ENCODE results near the gene PBXIP1. TPM values are rescaled to one million over a fixed set of nuclear protein-coding genes. Genes with fewer than 3 reads are reported as not detected.

The PBXIP1 gene
- total RNA-seq, 1 experiment from 2014 or later = 11.3 TPM

- DNase-seq (ENCODE audit: unreplicated experiment) = no peak
- ChIA-PET CTCF (interaction anchor here (0.8 to 6.7 kb wide), 5 partner anchors 16 to 117 kb away, joined by 3 to 64 read pairs (median 18); partner anchors contain the start of genes LENEP and ZBTB7B), POLR2A (interaction anchor here (0.6 to 41.1 kb wide), 8 partner anchors 2 to 110 kb away, joined by 3 to 1917 read pairs (median 151); partner anchors contain the start of genes ADAM15, CKS1B, EFNA3 and FLAD1)
- Mint-ChIP-seq H3K4me3 (ENCODE audit: unreplicated experiment) (no peak overlapping the region), H3K27me3 (ENCODE audit: insufficient read depth, unreplicated experiment) (no peaks in the 10 kb centered on the region), H3K4me1 (ENCODE audit: insufficient read depth, unreplicated experiment) (peaks cover 54% of the 10 kb centered on the region), H3K27ac (ENCODE audit: low read depth, unreplicated experiment) (no peak overlapping the region), H3K36me3 (ENCODE audit: insufficient read depth, unreplicated experiment) (peaks cover 73% of the 10 kb centered on the region), H3K9me3 (ENCODE audit: unreplicated experiment) (no peaks in the 10 kb centered on the region)
- TF ChIP-seq, protein P1, sequence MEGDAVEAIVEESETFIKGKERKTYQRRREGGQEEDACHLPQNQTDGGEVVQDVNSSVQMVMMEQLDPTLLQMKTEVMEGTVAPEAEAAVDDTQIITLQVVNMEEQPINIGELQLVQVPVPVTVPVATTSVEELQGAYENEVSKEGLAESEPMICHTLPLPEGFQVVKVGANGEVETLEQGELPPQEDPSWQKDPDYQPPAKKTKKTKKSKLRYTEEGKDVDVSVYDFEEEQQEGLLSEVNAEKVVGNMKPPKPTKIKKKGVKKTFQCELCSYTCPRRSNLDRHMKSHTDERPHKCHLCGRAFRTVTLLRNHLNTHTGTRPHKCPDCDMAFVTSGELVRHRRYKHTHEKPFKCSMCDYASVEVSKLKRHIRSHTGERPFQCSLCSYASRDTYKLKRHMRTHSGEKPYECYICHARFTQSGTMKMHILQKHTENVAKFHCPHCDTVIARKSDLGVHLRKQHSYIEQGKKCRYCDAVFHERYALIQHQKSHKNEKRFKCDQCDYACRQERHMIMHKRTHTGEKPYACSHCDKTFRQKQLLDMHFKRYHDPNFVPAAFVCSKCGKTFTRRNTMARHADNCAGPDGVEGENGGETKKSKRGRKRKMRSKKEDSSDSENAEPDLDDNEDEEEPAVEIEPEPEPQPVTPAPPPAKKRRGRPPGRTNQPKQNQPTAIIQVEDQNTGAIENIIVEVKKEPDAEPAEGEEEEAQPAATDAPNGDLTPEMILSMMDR (IDR thresholded peaks at IDR 0.05; ENCODE audit: unreplicated experiment) = no peak
- intact Hi-C loops (cut with micrococcal nuclease) = no loop called here
- no TSS peak for BruUV-seq (replicated peaks)
These were observed 12.8 kb upstream of the PBXIP1 start for GRCh38 chr1:154968731-154969130.

DNA sequence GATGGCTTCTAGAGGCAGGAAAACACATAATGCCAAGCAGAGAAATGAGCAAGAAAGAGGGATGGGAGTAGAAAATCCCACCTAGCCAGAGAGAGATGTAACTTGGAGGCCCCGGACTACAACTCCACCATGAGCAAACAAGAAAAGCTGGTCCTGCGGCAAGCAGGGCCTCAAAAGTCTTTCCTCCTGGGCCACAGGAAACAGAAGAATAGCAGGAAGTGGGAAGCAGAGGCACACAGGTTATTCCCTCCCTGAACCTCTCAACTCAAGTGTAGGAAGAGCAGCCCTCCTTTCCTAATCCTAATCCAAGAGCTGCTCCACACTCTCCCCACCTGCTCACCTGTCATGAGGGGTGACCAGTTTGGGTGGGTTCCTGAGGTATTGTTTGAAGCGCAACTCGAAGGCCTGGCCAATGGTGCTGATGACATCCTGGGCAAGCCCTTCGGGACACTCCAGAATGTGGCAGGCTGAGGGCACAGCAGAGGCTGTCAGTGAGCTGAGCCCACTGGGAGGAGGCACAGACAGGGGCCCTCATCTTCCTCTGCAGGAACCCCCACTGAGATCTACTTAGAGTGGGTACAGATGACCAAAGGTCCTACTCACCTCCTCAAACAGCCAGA, 11.5 kb upstream of the PBXIP1 start:
- no peaks in the 10 kb centered on the region for H3K9me3 Mint-ChIP-seq (ENCODE audit: unreplicated experiment)
- H3K4me3 Mint-ChIP-seq (ENCODE audit: unreplicated experiment) = no peak overlapping the region
- BruUV-seq (replicated peaks) = no TSS peak
- no peak for DNase-seq (ENCODE audit: unreplicated experiment)
- H3K27ac Mint-ChIP-seq (ENCODE audit: low read depth, unreplicated experiment) = no peak overlapping the region
- peaks cover 86% of the 10 kb centered on the region for H3K36me3 Mint-ChIP-seq (ENCODE audit: insufficient read depth, unreplicated experiment)
- POLR2A ChIA-PET = interaction anchor here (0.7 to 39.6 kb wide), 4 partner anchors 9 to 45 kb away, joined by 3 to 1917 read pairs (median 74); partner anchors contain the start of genes CKS1B, FLAD1, LENEP and PMVK
- peaks cover 60% of the 10 kb centered on the region for H3K4me1 Mint-ChIP-seq (ENCODE audit: insufficient read depth, unreplicated experiment)
- intact Hi-C loops (cut with micrococcal nuclease) = no loop called here
- no peaks in the 10 kb centered on the region for H3K27me3 Mint-ChIP-seq (ENCODE audit: insufficient read depth, unreplicated experiment)
- CTCF ChIA-PET = interaction anchor here (0.6 to 4.7 kb wide), 11 partner anchors 11 to 268 kb away, joined by 3 to 33 read pairs (median 3); partner anchors contain the start of gene PMVK
- TF ChIP-seq, protein P1 (IDR thresholded peaks at IDR 0.05; ENCODE audit: unreplicated experiment) = no peak

GRCh38 chr1:154966111-154966510, 10.2 kb upstream of the PBXIP1 start:
- POLR2A ChIA-PET = interaction anchor here (2.6 to 39.6 kb wide), 3 partner anchors 10 to 51 kb away, joined by 11 to 1917 read pairs (median 19); partner anchors contain the start of genes CKS1B, FLAD1, LENEP and PBXIP1
- intact Hi-C loops (cut with micrococcal nuclease) = no loop called here
- no peaks in the 10 kb centered on the region for H3K27me3 Mint-ChIP-seq (ENCODE audit: insufficient read depth, unreplicated experiment)
- CTCF ChIA-PET = interaction anchor here (0.6 to 4.7 kb wide), 20 partner anchors 8 to 406 kb away, joined by 3 to 33 read pairs (median 4); partner anchors contain the start of genes CKS1B, PBXIP1 and PMVK
- H3K4me1 Mint-ChIP-seq (ENCODE audit: insufficient read depth, unreplicated experiment) = peaks cover 52% of the 10 kb centered on the region
- no peak for DNase-seq (ENCODE audit: unreplicated experiment)
- H3K4me3 Mint-ChIP-seq (ENCODE audit: unreplicated experiment) = no peak overlapping the region
- BruUV-seq (replicated peaks) = no TSS peak
- TF ChIP-seq, protein P1 (IDR thresholded peaks at IDR 0.05; ENCODE audit: unreplicated experiment) = no peak
- no peak overlapping the region for H3K27ac Mint-ChIP-seq (ENCODE audit: low read depth, unreplicated experiment)
- H3K36me3 Mint-ChIP-seq (ENCODE audit: insufficient read depth, unreplicated experiment) = peaks cover 93% of the 10 kb centered on the region
- no peaks in the 10 kb centered on the region for H3K9me3 Mint-ChIP-seq (ENCODE audit: unreplicated experiment)

DNA sequence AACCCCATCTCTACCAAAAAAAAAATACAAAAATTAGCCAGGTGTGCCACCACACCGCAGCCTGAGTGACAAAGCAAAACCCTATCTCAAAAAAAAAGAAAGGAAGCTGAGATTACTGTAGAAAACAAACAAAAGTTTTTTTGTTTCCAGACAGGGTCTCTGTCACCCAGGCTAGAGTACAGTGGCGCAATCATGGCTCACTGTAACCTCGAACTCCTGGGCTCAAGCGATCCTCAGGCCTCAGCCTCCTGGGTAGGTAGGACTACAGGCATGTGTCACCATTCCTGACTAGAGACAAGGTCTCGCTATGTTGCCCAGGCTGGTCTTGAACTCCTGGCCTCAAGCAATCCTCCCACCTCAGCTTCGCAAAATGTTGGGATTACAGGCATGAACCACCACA, 8.5 kb upstream of the PBXIP1 start:
- H3K36me3 Mint-ChIP-seq (ENCODE audit: insufficient read depth, unreplicated experiment) = peaks cover 86% of the 10 kb centered on the region
- TF ChIP-seq, protein P1 (IDR thresholded peaks at IDR 0.05; ENCODE audit: unreplicated experiment) = no peak
- H3K27ac Mint-ChIP-seq (ENCODE audit: low read depth, unreplicated experiment) = no peak overlapping the region
- no peaks in the 10 kb centered on the region for H3K9me3 Mint-ChIP-seq (ENCODE audit: unreplicated experiment)
- ChIA-PET POLR2A (interaction anchor here (0.5 to 39.6 kb wide), 9 partner anchors 9 to 219 kb away, joined by 3 to 1917 read pairs (median 5); partner anchors contain the start of genes CKS1B, EFNA4, FLAD1 and LENEP), CTCF (interaction anchor here (0.7 to 4.7 kb wide), 10 partner anchors 8 to 127 kb away, joined by 3 to 33 read pairs (median 5); partner anchors contain the start of gene PBXIP1)
- intact Hi-C loops (cut with micrococcal nuclease) = no loop called here
- H3K27me3 Mint-ChIP-seq (ENCODE audit: insufficient read depth, unreplicated experiment) = no peaks in the 10 kb centered on the region
- DNase-seq (ENCODE audit: unreplicated experiment) = no peak
- peaks cover 46% of the 10 kb centered on the region for H3K4me1 Mint-ChIP-seq (ENCODE audit: insufficient read depth, unreplicated experiment)
- no peak overlapping the region for H3K4me3 Mint-ChIP-seq (ENCODE audit: unreplicated experiment)
- BruUV-seq (replicated peaks) = no TSS peak
